Body of pancreas (tissue), 4 donors: ENCODE measurements around the gene MYLK4. TPM values are rescaled to one million over a fixed set of nuclear protein-coding genes. Genes with fewer than 3 reads are reported as not detected.

Experiments
- ATAC-seq: fragments of 150-250 bp; one replicate; pipeline ENCODE4 v1.9.1; 2016
- DNase-seq, 4 donors: peaks; one replicate each; pipeline ENCODE4 v3.0.0-alpha.2; 2019
- H3K27ac ChIP-seq, 4 donors: fragments of 200-600 bp; sonication (generic); 1 replicate in 3 of 4; 2 replicates in 1 of 4; pipeline versions ENCODE4 v1.5.1 to v1.6.1; 2016 to 2019; ENCODE audit warnings: mild to moderate bottlenecking in 1 of 4, mixed read lengths in 1 of 4, moderate library complexity in 1 of 4
- H3K27me3 ChIP-seq, 2 donors: fragments of 200-600 bp; sonication (generic); one replicate each; pipeline ENCODE4 v1.6.0; 2016; ENCODE audit warnings: mild to moderate bottlenecking in 1 of 2
- H3K36me3 ChIP-seq, 2 donors: fragments of 200-600 bp; sonication (generic); replicated peaks in 1 of 2; 2 replicates each; pipeline ENCODE4 v1.5.1; 2016; ENCODE audit warnings: low read depth in 2 of 2; ENCODE audit not compliant: insufficient read depth in 1 of 2
- H3K4me1 ChIP-seq: fragments of 200-600 bp; sonication (generic); one replicate; pipeline ENCODE4 v1.6.0; 2016
- H3K4me3 ChIP-seq, 2 donors: fragments of 200-600 bp; sonication (generic); 1 replicate in 1 of 2; 2 replicates in 1 of 2; pipeline ENCODE4 v1.5.1; 2016 to 2019
- H3K9me3 ChIP-seq, 3 donors: fragments of 200-600 bp; sonication (generic); 1 replicate in 2 of 3; 2 replicates in 1 of 3; pipeline ENCODE4 v1.5.1; 2016
- POLR2A ChIP-seq, 3 donors: fragments of 450-650 bp; IDR thresholded peaks; one replicate each; pipeline ENCODE4 v1.6.1; 2016; ENCODE audit warnings: antibody characterized with exemption in 3 of 3, mild to moderate bottlenecking in 2 of 3
- WGBS, 2 donors: methylation state at CpG; one replicate each; pipeline ENCODE4 v1.1.5; 2017; 5-methylcytosine and 5-hydroxymethylcytosine counted together
- intact Hi-C: fragments of 100-400 bp; cut with DNase I; formaldehyde crosslinking; loops from one replicate; pipeline ENCODE4 v1.15.1; 2023
- total RNA-seq, 2 donors: library from RNA; depleted of rRNA; stranded (reverse); fragments of >200 nt; gene quantifications; one replicate each; pipeline ENCODE4 v1.1.0, GENCODE V29; 2016
- TF ChIP-seq, protein P1 (sequence below), 7 experiments: fragments of 450-650 bp in 4 of 7; fragments of 200-600 bp in 3 of 7; sonication (generic) in 3 of 7; IDR thresholded peaks; one replicate each; pipeline ENCODE4 v1.5.1; 2016 to 2019; ENCODE audit warnings: antibody characterized with exemption in 7 of 7

The MYLK4 gene
- total RNA-seq, 2 donors from 2014 or later: 0.26 to 0.33 TPM

DNA sequence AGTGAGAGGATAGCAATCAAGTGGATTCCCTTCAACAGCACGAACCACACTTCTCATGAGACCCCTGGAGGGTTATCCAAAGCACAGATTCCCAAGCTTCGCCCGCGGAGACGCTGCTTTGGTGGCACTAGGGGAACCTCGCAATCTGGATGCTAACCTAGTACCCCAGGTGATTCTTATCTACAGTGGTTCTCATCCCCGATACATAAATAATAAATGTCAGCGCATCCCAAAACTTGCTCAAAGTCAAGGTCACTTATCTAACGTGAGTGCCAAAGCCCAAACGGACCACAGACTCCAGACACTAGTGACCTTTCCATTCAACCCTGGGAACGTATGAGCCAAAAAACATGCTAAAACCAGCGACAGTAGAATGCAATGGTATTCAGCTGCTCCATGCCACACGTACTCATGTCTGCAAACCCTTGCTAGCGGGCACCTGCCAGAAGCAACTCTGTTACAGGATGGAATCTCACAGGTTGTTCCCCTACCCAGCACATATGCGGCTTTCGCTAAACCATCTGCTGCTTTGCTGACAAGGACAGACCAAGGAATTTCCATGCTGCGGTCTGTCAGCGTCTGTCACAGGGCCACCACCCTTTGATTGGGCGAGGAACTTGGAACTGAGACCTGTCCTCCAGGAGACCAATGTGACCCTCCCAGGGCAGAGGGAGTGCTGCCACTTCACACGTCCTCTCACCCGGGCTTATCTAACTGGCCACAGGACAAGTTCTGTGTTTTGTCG lies 16.8 kb downstream of the MYLK4 start:
- Histone ChIP-seq H3K36me3 (no peaks in the 10 kb centered on the region), H3K4me1 (peaks cover 3% of the 10 kb centered on the region), H3K4me3 (no peak overlapping the region), H3K27ac (no peak overlapping the region), H3K9me3 (no peaks in the 10 kb centered on the region), H3K27me3 (no peaks in the 10 kb centered on the region)
- DNase-seq (no peak), ATAC-seq (no peak)
- 69 to 71% methylated on average over 22 of the region's 22 CpGs for WGBS, 2 donors
- intact Hi-C loops: no loop called here
- TF ChIP-seq, protein P1, sequence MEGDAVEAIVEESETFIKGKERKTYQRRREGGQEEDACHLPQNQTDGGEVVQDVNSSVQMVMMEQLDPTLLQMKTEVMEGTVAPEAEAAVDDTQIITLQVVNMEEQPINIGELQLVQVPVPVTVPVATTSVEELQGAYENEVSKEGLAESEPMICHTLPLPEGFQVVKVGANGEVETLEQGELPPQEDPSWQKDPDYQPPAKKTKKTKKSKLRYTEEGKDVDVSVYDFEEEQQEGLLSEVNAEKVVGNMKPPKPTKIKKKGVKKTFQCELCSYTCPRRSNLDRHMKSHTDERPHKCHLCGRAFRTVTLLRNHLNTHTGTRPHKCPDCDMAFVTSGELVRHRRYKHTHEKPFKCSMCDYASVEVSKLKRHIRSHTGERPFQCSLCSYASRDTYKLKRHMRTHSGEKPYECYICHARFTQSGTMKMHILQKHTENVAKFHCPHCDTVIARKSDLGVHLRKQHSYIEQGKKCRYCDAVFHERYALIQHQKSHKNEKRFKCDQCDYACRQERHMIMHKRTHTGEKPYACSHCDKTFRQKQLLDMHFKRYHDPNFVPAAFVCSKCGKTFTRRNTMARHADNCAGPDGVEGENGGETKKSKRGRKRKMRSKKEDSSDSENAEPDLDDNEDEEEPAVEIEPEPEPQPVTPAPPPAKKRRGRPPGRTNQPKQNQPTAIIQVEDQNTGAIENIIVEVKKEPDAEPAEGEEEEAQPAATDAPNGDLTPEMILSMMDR (IDR thresholded peaks at IDR 0.05): no peak
- TF ChIP-seq POLR2A (IDR thresholded peaks at IDR 0.05): no peak

DNA sequence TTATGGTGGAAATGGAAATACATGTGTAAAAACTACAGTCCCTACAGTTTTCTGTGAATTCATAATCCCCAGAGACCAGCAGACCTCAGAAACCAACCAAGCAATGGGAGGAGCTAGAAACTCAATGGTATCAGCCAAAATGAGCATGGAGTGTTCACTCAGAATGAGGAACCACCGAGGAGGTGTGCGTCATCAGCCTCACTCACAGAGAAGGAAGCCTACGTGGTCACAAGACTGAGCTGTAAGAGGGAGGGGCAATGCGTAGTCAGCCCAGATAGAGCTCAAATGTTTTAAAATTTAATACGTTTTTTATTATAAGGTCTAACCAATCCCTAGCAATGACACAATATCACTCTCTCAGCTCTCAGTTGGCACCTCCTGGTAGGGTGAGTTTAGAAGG lies 17.4 kb downstream of the MYLK4 start:
- ATAC-seq: no peak
- H3K27ac ChIP-seq: peak overlapping the region in 1 of 4 donors; percentile 48
- 68 to 89% methylated on average over 5 of the region's 5 CpGs for WGBS, 2 donors
- H3K36me3 ChIP-seq: no peaks in the 10 kb centered on the region
- H3K4me1 ChIP-seq: peaks cover 2% of the 10 kb centered on the region
- no peak overlapping the region for H3K4me3 ChIP-seq
- DNase-seq: peak in 2 of 4 donors; percentile 30 to 80
- H3K9me3 ChIP-seq: no peaks in the 10 kb centered on the region
- intact Hi-C loops: no loop called here
- H3K27me3 ChIP-seq: no peaks in the 10 kb centered on the region
- no peak for TF ChIP-seq POLR2A (IDR thresholded peaks at IDR 0.05)
- TF ChIP-seq, protein P1 (IDR thresholded peaks at IDR 0.05): no peak

DNA sequence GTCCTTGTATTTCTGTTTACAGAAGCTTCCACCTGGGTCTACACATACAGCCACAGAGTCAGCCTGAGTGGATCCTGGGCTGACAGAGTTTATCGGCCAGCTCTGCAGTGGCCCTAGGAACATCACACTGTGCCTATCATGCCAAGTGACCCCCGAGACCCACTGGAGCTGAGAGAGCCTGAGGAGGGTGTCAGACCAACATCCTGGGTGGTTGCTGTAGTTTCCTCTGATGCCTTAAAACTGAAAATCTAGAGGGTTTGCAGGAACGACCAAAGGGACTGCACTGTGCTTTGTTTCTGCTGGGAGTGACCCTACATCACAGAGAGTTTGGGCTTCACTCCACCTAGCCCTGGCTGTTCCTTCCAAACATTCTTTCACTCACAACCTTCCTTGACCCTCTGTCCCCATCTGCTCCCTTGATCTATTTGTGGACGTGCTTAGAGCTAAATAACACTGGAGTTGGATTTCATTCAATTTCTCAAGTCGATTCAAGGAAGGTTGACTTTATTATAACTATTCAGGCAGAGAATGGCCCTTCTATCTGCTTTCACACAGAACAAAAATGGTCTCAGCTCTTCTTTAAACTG lies 18.1 kb downstream of the MYLK4 start:
- 31 to 51% methylated on average over 4 to 5 of the region's 5 CpGs for WGBS, 2 donors
- no peaks in the 10 kb centered on the region for H3K27me3 ChIP-seq
- DNase-seq: no peak
- H3K9me3 ChIP-seq: no peaks in the 10 kb centered on the region
- TF ChIP-seq, protein P1 (IDR thresholded peaks at IDR 0.05): no peak
- no peak for TF ChIP-seq POLR2A (IDR thresholded peaks at IDR 0.05)
- H3K4me3 ChIP-seq: no peak overlapping the region
- peak; percentile 38 for ATAC-seq
- intact Hi-C loops: no loop called here
- H3K4me1 ChIP-seq: no peaks in the 10 kb centered on the region
- peak overlapping the region in 1 of 4 donors; percentile 48 for H3K27ac ChIP-seq
- no peaks in the 10 kb centered on the region for H3K36me3 ChIP-seq

DNA sequence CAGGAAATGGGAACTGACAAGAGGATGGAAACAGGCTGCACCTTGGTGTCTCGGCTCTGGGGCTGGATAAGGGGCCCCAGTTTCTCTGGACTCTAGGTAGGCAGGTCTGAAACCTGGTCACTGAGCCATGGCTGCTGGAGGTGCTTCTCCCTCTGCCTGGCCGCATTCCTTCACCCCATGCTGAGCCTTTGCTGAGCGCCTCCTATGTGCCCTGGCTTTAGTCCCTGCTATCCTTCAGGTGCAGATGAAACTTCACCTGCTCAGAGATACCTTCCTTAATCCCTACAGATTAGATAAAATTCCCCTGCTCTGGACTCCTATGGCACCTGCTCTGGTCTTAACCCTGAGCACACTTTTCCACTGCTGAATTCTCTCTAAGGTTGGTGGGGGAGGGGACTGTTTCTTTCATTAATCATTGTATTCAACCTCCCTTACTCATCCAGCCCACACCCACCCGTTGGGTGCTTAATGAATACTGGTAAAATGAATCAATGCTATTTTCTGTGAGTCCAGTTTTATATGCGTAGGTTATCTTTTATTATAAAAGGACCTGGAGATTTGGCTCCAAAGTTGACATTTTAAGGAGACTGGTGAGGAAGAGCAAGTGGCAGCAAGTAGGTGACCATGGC lies 19.3 kb downstream of the MYLK4 start:
- Histone ChIP-seq H3K4me3 (no peak overlapping the region), H3K36me3 (no peaks in the 10 kb centered on the region), H3K4me1 (no peaks in the 10 kb centered on the region), H3K27me3 (no peaks in the 10 kb centered on the region), H3K27ac (no peak overlapping the region), H3K9me3 (no peaks in the 10 kb centered on the region)
- 68 to 72% methylated on average over 5 of the region's 5 CpGs for WGBS, 2 donors
- no peak for TF ChIP-seq POLR2A (IDR thresholded peaks at IDR 0.05)
- TF ChIP-seq, protein P1 (IDR thresholded peaks at IDR 0.05): no peak
- intact Hi-C loops: no loop called here
- DNase-seq (no peak), ATAC-seq (no peak)
